Stimulated activated CD8-positive, alpha-beta memory T cell treated with anti-CD3 and anti-CD28 coated beads, Interleukin-7, amount 100 ng/mL, for 24 hours (primary cell): ENCODE measurements around the gene PEX11A.
"Not testable (repeated sequence)": the region's sequence is repeated elsewhere in the genome, so short reads cannot be mapped to it uniquely, and the experiment has no call there.

Experiments used
- DNase-seq: peaks from one replicate; pipeline ENCODE4 v3.0.0-alpha.2; 2020; ENCODE audit warnings: low read depth

The PEX11A gene, protein sequence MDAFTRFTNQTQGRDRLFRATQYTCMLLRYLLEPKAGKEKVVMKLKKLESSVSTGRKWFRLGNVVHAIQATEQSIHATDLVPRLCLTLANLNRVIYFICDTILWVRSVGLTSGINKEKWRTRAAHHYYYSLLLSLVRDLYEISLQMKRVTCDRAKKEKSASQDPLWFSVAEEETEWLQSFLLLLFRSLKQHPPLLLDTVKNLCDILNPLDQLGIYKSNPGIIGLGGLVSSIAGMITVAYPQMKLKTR

DNA sequence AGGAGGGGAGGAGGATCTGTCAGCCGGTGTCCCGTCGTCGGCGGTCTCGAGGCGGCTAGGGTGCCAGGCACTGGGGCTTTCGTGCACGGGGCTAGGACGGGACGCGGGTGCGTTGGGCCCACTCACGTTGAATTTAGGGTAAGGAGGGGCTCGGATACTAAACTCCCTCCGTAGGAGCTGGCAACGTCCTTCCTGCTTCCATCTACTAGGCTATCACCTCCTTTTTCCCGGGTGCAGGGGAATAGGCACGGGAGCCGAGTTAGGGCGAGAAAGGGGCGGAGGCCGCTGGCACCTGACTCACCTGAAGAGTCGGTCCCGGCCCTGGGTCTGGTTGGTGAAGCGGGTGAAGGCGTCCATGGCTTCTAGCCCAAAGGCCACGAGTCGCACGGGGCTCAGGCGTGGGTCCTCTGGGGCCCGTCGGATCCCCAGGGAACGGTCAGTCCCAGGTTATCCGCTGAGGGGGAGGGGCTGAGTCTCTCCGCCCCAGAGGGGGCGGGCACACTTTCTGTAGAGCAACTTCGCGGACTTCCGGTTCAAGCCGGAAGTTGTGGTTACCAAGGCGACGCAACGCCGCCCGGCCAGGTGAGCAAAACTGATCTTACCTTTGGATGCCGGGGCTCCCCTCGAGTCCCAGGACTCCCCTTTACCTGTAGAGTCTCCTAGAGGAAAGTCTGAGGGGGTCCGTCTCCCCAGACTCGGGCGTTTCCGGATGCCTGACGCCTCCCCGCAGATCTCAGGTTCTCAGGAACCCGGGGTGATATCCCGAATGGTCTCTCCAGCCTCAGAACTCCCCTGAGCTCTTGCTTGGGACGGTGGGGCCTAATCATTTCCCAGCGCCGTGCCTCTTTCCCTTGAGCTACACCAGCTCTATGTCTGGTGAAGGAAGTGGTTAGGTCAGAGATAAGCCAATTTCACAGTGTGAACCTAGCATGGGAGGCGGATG, at the start of gene PEX11A, which contains the start of gene WDR93:
Gene PEX11A (minus strand): TSS at position 479 of the 943 bp plus-strand sequence. CDS start 122 bp downstream, at position 357.
Gene WDR93 (plus strand): TSS at position 536 of the 943 bp plus-strand sequence. CDS start 10,936 bp downstream, outside the sequence.
- DNase-seq: peak; percentile 56

DNA sequence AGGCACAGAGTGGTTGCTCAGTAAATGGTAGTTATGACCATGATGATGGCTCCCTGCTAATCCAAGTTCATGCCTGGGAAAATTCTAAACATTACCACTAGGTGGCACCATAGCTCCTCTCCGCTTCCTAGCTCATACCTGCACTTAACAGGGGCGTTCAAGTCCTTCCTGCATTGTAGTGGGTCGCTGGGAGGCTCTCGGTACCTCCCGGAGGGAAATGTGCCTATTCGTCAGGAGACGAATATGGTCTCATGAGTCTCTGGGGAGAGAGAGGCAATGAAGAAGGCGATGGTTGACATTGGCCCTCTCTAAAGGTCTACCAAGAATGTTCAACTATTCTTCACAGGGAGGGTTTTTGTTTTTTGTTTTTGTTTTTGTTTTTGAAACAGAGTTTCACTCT, 49.6 kb upstream of the PEX11A start:
- no peak for DNase-seq

DNA sequence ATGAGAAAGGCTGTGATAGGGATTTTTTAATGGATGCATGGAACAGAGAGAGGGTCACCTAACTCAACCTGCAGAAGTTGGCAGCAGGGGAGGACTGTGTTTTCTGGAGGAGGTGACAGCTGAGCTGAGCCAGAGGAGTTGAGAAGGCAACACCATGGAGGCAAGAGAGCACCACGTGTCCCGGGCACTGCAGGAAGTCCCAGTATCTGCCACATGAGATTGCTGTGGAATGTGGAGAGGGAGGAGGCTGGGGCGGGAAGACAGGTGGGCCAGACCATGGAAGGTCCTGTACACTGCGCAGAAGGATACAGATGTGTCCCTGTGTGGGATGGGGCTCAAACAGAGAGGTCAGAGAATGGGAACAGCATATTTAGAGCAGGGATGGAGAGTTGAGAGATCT, 45.2 kb upstream of the PEX11A start:
- no peak for DNase-seq

DNA sequence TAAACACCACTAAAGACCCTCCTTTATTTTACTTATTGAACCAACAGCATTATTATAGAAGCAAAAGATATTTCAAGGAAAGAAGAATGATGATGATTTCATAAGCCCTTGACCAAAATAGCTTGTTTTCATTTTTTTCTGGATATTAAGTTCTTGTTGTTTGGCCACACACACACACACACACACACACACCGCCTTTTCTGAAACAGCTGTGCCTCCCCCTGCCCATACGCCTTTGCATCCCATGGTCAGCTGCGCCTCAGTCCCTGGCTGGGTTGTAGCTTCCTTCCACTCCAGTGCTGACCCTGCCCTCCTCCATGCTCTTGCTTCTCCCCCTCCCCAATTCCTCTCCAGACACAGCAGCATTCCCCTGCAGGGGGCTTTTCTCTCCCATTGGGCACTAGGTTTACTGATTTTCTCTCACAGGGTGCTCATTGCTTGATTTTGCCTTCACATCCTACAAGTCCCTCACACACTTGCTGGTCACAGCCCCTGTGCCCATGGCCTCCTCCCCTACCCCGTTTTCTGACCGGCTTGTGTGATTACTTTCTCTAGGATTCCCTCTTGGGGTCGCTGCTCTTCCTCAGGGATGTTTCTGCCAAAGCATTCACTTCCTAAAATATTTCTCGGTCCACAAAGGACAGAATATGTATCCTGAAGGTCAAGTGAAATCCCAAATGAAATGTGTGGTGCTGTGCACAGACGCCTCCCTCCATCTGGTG, 42.1 kb upstream of the PEX11A start:
- no peak for DNase-seq

DNA sequence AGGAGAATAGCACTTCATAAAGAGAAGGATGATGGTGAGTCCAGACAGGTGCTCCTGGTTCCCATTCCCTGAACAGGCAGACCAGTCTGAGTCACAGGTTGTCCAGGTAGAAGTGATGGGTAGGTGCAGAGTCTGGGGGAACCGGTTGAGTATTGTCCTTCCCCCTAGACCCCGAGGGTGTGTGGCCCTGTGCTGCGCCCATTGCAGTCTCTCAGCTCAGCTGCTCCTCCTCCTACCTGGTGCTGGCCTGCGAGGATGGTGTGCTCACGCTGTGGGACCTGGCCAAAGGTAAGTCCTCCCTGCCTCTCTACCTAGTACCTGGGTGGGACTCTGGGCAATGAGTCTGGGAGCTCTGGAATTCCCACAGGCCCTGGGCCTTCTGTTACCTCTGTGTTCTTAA, 40.7 kb upstream of the PEX11A start:
- no peak for DNase-seq

DNA sequence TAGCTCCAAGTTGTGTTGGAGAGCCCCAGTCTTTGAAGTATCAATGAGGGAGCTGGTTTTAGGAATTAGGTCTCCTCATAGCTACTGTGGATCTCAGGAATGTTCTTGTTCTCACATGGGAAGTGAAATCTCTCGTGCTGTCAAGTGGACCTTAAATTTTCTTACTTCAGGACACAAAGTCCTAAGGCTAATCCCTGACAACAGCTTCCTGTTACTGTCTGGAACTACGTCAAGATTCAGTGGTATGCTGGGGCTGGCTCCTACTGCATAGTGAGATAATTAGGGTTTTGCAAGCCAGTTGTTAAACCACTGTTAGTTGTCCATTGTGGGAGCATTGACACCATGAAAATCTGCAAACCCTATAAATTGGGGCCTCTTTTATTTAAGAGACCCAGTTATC, 37.7 kb upstream of the PEX11A start:
- no peak for DNase-seq

DNA sequence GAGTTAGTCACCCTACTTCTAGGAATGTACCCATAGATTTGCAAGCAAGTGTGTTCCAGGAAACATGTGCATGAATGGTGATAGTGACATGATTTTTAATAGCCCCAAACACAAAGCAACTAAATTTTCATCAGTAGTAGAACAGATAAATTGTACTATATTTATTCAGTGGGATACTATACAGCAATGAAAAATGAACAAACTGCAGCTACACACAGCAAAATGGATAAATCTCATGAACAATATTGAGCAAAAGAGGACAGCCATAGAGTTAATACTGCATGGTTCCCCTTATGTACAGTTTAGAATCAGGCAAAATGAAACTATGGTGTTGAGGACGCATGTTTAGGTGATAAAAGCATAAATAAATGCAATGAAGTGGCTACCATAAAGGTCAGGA, 34.5 kb upstream of the PEX11A start:
- no peak for DNase-seq

DNA sequence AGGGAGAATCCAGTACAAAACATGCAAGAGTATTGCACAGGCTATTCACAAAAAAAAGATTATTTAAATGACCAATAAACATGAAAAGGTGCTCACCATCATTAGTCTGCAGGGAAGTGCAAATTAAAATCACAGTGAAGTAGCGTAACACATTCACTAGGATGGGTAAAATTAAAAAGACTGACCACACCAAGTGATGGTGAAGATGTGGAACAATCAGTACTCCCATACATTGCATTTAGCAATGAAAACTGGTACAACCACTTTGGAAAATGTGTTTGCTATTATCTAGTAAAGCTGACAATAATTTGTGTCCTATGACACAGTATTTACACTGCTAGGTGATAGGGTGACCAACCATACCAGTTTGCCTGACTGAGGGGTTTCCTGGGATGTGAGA, 34.1 kb upstream of the PEX11A start:
- no peak for DNase-seq

DNA sequence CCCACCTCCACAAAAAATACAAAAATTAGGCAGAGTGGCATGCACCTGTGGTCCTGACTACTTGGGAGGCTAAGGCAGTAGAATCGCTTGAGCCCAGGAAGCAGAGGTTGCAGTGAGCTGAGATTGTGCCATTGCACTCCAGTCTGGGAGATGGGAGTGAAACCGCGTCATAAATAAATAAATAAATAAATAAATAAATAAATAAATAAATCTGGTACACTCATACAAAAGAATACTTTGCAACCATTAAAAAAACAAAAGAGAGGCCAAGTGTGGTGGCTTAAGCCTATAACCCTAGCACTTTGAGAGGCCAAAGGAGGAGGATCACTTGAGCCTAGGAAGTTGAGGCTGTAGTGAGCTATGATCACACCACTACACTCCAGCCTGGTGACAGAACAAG, 32.5 kb upstream of the PEX11A start:
- no peak for DNase-seq

DNA sequence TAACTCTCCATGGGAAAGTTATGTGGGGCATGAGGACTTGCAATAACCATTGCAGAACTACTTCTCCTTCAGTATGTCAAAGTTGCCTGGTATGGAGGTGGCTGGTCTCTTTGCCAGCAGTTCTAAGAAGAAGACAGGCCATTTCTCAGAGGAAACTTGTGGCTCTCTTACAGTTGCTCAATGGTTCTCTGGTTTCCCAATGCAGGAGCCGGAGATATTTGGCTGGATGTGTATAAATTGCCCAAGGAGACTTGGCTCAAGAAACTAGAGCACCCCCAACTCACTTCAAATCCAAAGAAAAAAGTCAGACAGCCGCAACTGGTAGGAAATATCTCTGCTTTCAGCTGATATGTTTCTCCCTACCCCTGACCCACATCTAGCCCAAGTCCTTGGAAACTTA, 24.2 kb upstream of the PEX11A start:
- no peak for DNase-seq

DNA sequence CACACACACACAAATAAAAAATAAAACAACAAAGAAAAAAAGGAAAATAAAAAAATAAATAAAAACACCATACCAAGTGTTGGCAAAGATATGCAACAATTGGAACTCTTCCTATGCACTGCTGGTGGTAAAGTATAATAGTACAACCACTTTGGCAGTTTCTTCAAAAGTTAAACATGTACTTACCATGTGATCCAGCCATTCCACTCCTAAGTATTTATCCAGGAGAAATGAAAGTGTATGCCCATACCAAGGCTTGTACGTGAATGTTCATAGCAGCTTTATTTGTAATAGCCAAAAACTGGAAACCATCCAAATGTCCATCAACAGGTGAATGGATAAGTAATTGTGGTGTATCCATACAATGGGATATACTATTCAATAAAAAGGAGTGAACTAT, 17.0 kb upstream of the PEX11A start:
- DNase-seq: no peak

DNA sequence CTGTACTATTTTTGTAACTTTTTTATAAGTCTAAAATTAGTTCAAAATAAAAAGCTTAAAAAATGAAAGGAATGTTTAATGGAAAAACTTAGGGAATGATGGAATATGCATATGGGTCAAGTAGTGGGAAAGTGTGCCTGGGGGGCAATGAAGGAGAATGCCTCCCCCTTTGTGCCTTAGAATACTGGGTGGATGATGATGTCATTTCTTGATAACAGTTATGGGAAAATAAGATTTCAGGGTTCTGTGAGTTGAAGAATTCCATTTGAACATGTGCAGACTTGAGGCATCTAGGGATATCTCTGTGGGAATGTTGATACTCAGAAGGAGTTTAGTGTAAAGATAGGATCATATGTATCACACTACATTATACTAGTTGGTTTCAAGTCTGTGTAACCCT, 13.9 kb upstream of the PEX11A start:
- DNase-seq: no peak

DNA sequence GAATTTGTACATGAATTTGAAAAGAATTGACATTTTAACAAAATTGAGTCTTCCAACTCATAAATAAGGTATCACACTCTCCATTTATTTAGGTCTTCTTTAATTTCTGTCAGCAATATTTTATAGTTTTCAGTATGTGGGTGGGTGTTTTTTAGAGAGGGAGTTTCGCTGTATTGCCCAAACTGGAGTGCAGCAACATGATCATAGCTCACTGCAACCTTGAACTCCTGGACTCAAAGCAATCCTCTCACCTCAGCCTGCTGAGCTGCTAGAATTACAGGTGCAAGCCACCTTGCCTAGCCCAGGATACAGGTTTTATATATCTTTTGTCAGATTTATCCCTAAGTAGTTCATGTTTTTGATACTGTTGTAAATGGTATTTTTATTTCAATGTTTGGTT, 4.6 kb upstream of the PEX11A start:
- DNase-seq: no peak

DNA sequence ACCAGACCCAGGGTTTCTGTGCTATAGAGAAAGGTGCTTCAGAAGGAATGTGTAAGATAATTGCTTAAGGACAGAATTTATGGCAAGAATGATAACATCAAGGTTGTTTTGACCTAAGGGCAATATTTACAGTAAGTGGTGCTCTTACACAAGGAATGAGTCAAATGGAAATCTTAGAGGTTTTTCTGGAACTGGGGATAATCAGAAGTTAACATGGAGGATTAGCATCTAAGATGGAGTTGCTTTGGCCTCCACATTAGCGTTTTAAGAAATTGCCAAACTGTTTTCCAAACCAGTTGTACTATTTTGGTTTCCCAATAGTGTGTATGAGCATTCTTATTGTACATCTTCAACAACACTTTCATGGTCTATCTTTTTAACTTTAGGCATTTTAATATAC, 3.1 kb upstream of the PEX11A start:
- DNase-seq: no peak

DNA sequence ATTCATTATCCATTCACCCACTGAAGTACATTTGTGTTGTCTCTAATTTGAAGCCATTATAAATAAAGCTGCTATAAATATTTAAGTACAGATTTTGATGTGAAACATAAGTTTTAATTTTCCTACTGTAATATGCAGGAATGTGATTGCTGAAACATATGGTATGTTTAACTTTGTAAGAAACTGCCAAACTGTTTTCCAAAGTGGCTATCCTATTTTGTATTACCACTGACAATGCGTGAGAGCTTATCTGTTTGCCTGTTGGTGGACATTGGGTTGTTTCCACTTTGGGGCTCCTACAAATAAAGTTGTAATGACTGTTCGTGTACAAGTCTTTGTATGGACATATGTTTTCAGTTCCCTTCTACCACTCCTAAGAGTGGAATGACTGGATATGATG, 2.5 kb upstream of the PEX11A start:
- no peak for DNase-seq

DNA sequence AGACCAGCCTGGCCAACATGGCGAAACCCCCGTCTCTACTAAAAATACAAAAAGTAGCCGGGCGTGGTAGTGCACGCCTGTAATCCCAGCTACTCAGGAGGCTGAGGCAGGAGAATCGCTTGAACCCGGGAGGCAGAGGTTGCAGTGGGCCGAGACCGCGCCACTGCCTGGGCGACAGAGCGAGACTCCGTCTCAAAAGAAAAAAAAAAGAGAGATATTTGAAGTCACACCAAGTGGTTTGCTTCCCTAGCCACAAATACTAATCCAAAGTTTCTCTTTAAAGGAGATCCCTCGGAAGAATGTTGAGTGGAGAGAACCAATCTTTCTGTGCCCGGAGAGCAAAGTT, 651 bp downstream of the PEX11A start:
- DNase-seq: not testable (repeated sequence)

DNA sequence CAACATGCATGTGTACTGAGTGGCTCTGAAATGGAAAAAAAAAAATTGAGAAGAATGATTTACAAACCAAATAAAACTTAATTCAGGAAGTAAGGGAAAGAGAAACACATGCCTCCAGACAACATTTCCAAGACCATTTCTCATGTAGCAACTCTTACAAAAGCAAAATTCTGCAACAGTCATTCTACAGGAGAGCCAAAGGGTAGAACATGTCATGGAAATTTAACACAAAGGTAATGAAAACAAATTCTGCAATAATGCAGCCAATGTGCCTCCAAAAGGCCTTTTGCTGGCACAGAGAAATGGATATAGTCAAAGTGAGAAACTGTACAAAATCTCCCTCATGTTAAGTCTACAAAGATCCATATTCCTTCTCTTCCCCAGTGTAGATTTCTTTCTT, 4.0 kb downstream of the PEX11A start:
- no peak for DNase-seq

DNA sequence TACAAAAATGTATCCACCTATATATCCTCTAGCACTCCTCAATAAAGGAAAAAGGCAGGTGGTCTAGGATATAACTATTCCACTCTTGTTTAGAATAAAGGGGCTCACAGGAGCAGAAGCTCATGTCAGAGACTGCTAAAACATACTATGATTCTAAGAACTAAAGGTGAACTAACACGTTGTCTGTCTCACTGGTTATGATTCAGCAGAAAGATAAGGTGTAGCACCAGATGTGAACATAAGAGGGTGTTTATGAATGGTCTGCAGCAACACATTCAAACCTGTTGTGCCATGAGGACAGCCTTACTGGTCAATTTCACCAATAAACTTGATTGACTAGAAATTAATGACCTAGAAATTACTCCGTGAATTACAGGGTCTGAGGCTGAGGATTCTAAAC, 4.6 kb downstream of the PEX11A start:
- DNase-seq: no peak

DNA sequence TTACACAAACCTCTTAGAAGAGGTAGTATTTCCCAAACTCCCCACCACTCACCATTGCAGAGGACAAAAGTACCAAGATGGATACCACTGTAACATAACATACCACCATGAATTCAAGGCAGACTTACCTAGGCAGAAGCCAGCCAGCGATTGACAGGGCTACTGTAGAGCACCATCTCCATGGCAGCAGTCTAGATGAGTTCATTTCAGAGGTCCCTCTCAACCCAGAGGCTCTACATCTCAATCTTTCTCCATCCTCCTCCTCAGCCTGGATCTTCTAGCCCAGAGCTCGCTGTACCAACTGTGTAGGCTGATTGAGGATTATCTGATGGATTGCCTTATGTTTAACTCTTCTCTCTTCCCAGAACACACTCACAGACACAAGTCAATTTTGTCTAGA, 9.4 kb downstream of the PEX11A start:
- no peak for DNase-seq

DNA sequence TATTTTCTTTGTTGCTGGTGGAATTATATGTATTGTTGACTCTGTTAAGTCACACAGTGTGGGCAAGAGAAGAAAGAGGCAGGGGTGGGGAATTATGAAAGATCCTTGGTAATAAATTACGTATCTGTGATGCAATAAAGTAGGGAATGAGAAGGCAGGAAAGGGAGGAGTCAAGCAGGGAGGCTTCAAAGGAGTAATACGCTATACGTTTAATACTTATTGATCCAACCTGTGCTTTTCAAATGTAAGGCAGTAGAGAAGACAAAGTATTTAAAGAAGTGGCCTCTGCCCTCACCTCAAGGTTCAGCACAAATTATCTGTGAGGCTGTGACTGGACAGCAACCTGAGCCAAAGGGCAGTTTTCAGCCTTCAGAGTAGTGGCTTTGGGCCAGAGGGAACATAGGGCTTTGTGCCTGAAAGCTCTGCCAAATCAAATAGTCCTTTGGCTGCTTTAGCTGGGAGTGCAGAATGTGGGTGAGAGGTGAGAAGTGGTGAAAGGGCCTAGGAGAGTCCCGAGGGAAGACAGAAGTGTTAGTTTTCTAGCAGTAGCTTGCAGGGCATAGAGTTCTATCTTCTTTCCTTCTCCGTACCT, 10.2 kb downstream of the PEX11A start:
- no peak for DNase-seq

DNA sequence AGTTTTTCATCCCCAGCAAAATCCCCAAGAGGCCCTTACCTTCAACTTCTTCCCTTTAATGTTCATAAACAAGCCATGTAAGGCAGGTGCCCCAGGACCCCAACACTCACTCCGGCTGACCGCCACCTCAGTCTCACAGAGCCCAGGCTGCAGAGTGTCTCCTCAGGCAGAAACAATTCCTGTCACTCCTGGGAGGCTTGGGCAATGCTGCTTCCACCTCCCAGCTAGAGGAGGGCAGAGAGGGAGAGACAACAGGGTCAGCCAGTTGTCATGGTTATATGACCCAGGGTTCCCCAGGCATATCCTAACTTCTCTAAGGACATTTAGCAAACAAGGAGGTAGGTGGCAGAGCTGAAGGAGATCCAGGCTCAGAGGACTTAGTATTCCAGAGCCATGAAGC, 11.3 kb downstream of the PEX11A start, which contains the start of gene PLIN1:
Gene PLIN1 (minus strand): TSS at position 156 of the 400 bp plus-strand sequence. CDS start 1,878 bp downstream, outside the sequence.
- DNase-seq: no peak

DNA sequence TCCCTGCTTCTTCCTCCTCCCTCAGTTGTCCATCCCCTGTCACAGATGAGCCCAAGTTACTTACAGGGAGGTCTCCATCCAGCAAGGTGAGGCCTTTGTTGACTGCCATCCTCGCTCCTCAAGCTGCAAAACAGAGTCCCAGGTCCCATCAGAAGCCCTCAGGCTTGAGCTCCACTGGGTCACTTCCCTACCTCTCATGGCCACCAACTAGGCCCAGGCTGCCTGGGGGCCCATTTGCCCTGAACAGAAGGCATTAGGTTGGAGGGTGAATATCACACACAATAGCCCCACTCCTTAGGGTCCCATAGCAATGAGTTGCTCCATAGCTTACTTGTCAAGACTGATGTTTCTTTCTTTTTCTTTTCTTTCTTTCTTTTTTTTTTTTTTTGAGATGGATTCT, 13.2 kb downstream of the PEX11A start:
- no peak for DNase-seq
